Stimulated activated CD4-positive, alpha-beta T cell treated with anti-CD3 and anti-CD28 coated beads, Interleukin-4, amount 100 ng/mL, for 24 hours (primary cell): ENCODE results near the gene SNTG2.
"Not testable (repeated sequence)": the region's sequence is repeated elsewhere in the genome, so short reads cannot be mapped to it uniquely, and the experiment has no call there.

Source experiments
- DNase-seq: peaks from one replicate; pipeline ENCODE4 v3.0.0-alpha.2; 2020

The SNTG2 gene

GRCh38 chr2:1394709-1395408 is 444.2 kb downstream of the SNTG2 start:
- DNase-seq = no peak

GRCh38 chr2:1397350-1397749 is 446.7 kb downstream of the SNTG2 start:
- no peak for DNase-seq

GRCh38 chr2:1398191-1398590 is 447.5 kb downstream of the SNTG2 start:
- DNase-seq = no peak

GRCh38 chr2:1400943-1401735 is 450.5 kb downstream of the SNTG2 start:
- DNase-seq = no peak

DNA sequence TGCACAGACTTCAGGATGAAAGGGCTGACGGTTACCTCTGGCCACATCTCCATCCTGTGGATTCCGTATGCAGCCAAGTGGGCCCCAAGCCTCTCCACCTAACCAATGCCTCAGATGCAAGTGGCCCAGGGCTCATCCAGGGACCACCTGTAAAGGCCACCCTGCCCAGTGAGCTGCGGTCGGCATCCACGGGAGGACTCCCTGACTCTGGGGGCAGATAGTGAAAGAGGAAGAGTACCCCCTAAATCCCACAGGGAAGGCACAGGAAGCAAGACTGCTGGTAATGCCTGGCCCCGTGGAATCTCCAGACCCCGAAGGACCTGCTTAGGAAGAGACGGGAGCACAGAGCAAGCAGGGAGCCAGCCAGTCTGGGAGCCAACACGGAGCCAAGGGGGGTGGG is 451.4 kb downstream of the SNTG2 start:
- no peak for DNase-seq

- DNase-seq = no peak
Observed at GRCh38 chr2:1403565-1403964, 452.9 kb downstream of the SNTG2 start.

DNA sequence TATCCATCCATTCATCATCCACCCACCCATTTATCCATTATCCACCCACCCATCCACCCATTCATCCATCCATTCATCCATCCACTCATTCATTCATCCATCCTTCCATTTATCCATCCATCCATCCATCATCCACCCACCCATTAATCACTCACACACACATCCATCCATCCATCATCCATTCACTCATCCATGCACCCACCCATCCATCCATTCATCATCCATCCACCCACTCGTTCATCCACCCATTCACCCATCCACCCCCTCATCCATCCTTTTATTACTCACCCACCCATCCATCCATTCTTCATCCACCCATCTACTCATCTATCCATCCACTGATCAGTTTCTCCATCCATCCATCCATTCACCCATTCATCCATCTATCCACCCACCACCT is 454.5 kb downstream of the SNTG2 start:
- DNase-seq = no peak

- DNase-seq = no peak
Observed at GRCh38 chr2:1405967-1406366, 455.3 kb downstream of the SNTG2 start.

DNA sequence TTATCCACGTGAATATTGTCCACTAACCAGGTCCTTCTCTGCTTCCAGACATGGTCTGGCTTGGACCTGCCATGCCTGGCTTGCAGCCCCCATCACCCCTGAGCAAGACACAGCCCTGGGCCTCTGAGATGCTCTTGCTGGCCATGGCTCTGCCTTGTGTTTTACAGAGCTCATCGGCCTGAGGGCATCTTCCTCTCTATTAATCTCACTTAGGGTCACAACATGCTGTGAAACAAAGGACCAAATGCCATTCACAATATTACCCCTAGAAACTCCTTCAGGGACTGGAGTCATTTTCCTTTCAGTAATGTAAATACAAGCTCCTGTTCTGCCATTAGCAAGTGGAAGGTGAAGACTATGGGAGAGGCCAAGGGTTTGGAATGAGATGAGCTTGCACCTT is 455.8 kb downstream of the SNTG2 start:
- DNase-seq = no peak

- no peak for DNase-seq
Observed at GRCh38 chr2:1407950-1408675, 457.5 kb downstream of the SNTG2 start.

DNA sequence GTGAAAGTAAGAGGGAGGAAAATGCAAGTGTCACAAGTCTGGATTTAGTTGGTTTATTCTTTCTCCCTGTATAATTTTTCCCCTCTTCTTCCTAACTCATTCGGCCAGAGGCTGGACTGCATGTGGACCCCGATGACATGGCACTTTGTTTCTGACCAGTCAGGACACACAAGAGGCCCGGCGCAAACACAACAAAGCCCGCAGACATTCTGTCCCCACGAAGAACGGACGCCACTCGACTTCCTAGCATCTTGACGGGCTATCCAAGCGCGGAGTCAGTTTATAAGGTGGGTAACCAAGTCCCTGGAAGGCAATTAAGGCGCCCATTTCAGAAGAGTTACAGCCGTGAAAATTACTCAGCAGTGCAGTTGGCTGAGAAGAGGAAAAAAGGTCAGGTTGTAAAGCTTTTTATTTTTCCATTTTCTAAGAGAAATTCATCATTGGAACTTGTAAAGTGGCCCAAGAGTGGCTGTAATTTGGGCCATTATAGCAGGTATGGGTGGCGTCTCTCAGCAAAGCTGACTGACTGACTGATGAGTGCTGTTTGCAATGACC is 462.6 kb downstream of the SNTG2 start, which contains the start of gene TPO:
Gene TPO, plus strand, starts transcription at position 308 of the 555 bp plus-strand sequence. CDS start 946 bp downstream, outside the sequence.
- no peak for DNase-seq

GRCh38 chr2:1414121-1414520 is 463.5 kb downstream of the SNTG2 start:
- DNase-seq = no peak

DNA sequence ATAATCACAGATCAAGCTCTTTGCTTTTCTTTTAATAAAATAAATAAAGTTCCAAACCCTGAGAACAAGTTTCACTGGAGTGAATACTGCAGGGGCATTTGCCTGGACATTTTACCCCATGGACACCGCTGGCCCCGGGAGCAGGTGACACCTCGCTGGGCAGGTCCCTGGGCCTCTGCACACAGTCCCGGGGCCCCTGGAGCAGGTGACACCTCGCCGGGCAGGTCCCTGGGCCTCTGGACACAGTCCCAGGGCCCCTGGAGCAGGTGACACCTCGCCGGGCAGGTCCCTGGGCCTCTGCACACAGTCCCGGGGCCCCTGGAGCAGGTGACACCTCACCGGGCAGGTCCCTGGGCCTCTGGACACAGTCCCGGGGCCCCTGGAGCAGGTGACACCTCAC is 464.3 kb downstream of the SNTG2 start:
- not testable (repeated sequence) for DNase-seq

- no peak for DNase-seq
Observed at GRCh38 chr2:1415501-1415900, 464.9 kb downstream of the SNTG2 start.
